ENCODE results near the gene PPM1F. TPM values are rescaled to one million over a fixed set of nuclear protein-coding genes. Genes with fewer than 3 reads are reported as not detected.

Gene PPM1F
- total and polyA plus RNA-seq, 10 of the 15 experiments (the other 5 are each of a cell fraction or from before 2014, with no cell fraction given): 0.55 to 26.3 (median 9.7) TPM

- TF ChIP-seq MLLT1 (IDR thresholded peaks at IDR 0.05) (peak; percentile 62; the same call in 1 of the 2 replicates), NBN (IDR thresholded peaks at IDR 0.05) (peak; percentile 81; the same call in 1 of the 2 replicates), BHLHE40 (IDR thresholded peaks at IDR 0.05; ENCODE audit: borderline replicate concordance in 1 of 2, low read depth in 2 of 2, low read length in 1 of 2) (peak; percentile 43 to 75), NR2C2 (IDR thresholded peaks at IDR 0.05; ENCODE audit: borderline replicate concordance, control insufficient read depth, insufficient read length, low read depth) (no peak), SMARCA5 (IDR thresholded peaks at IDR 0.05) (peak; percentile 89), EED (IDR thresholded peaks at IDR 0.05; ENCODE audit: low read depth) (peak; percentile 36), ZSCAN29 (IDR thresholded peaks at IDR 0.05) (no peak), HCFC1 (IDR thresholded peaks at IDR 0.05; ENCODE audit: low read length) (no peak), RCOR1 (conservative IDR thresholded peaks at IDR 0.05; ENCODE audit: low read depth, low read length) (peak; percentile 76; the same call in 1 of the 2 replicates), PRDM15 (CRISPR knock-in tag; IDR thresholded peaks at IDR 0.05) (no peak), TCF12 (IDR thresholded peaks at IDR 0.05; ENCODE audit: low read depth, low read length) (peak; percentile 94), DPF2 (IDR thresholded peaks at IDR 0.05) (peak; percentile 82), SREBF2 (IDR thresholded peaks at IDR 0.05; ENCODE audit: low read length) (no peak), BMI1 (IDR thresholded peaks at IDR 0.05; ENCODE audit: borderline replicate concordance) (no peak), TARDBP (IDR thresholded peaks at IDR 0.05; ENCODE audit: borderline replicate concordance) (no peak), CHD1 (IDR thresholded peaks at IDR 0.05; ENCODE audit: low read depth, low read length) (no peak), MYB (IDR thresholded peaks at IDR 0.05; ENCODE audit: borderline replicate concordance, low read depth, low read length) (no peak), CHD4 (IDR thresholded peaks at IDR 0.05) (no peak)
These were observed 14.4 kb downstream of the PPM1F start (continued) for GRCh38 chr22:21938071-21938822.

Measured in GM12878 (cell line).